GM19099 (cell line): ENCODE results near the gene BRINP2.

ENCODE experiments used
- POLR2A ChIP-seq: IDR thresholded peaks from 3 replicates; pipeline ENCODE4 v1.6.1; 2011; ENCODE audit warnings: low read depth; ENCODE audit not compliant: insufficient read length; ENCODE audit errors: extremely low read depth

BRINP2 gene

GRCh38 chr1:177230228-177231016 lies 59.7 kb downstream of the BRINP2 start:
- no peak for TF ChIP-seq POLR2A

DNA sequence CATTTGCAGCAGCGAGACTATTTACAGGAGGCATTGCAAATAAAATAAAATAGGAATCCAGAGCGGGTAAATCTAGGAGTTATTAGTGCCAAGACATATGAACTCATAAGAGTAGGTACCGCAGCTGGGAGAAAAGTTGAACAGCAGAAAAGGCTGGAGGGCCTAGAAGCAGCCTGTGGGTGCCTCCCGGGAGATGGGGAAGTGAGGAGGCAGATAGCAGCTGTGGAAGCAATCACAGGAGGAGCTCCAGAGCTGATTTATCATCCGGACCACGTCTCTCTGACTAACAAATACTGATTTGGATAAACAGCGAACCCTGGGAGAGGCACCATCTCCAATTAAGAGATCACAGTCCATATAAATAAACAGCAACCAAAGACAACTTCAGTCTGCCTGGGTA lies 64.6 kb downstream of the BRINP2 start:
- no peak for TF ChIP-seq POLR2A

DNA sequence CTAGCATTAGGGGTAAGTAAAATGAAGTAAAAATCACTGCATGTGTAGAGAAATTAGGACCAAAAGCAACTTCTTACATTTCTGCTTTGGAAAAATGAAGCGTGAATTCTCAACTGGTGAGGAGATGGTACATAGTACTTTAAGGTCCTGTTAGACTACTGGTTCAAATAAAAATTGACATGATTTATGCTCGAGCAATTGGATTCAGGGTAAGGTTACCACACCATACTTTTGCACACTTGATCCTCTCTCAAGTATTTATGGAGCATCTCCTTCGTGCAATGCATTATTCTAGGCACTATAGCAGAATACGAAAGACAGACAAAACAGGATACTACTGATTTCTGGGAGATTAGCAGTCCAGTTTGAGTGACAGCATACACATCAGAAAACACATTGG lies 66.2 kb downstream of the BRINP2 start:
- TF ChIP-seq POLR2A: no peak

DNA sequence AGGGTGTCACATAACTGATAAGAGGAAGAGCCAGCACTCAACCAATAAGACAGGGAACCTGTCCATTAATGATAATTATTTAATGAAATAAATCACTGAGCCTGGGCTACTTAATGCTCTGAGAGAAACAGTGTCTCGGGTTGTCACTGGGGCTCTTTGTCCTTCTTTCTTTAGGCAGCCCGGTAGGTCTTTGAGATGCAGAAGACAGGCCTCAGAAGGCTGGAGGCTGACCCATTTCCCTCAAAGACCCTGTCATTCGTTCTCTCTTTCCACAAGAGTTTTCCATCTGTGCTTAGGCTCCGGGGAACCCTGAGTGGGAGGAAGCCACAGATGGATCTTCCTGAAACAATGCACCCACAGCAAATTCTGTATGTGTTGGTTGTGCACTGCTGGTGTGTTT lies 68.2 kb downstream of the BRINP2 start:
- no peak for TF ChIP-seq POLR2A

GRCh38 chr1:177239792-177240191 lies 69.0 kb downstream of the BRINP2 start:
- no peak for TF ChIP-seq POLR2A

GRCh38 chr1:177243773-177244172 lies 73.0 kb downstream of the BRINP2 start:
- no peak for TF ChIP-seq POLR2A

- TF ChIP-seq POLR2A: no peak
These were observed 76.2 kb downstream of the BRINP2 start for GRCh38 chr1:177246710-177247580.

GRCh38 chr1:177247623-177248176 lies 76.9 kb downstream of the BRINP2 start:
- TF ChIP-seq POLR2A: no peak

DNA sequence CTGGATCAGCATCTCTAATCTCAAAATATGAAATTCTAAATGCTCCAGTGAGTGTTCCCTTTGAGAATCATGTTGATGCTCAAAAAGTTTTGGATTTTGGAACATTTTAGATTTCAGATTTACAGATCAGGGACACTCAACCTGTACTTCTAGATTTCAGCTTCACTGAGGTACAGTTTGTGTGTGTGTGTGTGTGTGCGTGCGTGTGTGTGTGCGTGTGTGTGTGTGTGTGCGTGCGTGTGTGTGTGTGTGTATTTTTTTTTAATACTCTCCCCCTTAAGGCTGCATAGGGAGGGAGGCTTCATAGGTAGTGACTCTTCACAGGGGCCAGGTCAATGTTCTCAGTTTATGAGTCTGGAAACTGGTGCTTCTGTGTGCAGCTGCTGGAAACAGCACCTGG lies 77.5 kb downstream of the BRINP2 start:
- TF ChIP-seq POLR2A: no peak

DNA sequence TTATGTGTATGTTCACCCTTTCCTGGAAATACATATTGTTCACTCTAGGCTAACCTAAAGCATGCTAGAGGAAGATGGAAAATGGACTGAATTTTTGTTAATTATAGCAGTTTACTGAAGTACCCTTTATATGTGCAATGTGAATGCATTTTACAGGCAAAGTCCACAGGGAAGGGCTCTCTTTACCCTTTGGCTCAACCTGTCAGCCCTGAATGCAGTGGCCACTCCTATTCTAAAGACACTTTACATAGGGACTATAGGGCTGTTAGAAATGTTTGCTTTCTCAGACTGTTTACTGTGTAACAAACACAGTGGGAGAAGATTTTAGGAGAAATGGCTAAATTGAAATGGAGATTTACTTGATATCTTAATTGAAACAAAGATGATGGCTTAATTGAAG lies 78.5 kb downstream of the BRINP2 start:
- TF ChIP-seq POLR2A: no peak

- TF ChIP-seq POLR2A: no peak
These were observed 82.1 kb downstream of the BRINP2 start for GRCh38 chr1:177252877-177253276.

DNA sequence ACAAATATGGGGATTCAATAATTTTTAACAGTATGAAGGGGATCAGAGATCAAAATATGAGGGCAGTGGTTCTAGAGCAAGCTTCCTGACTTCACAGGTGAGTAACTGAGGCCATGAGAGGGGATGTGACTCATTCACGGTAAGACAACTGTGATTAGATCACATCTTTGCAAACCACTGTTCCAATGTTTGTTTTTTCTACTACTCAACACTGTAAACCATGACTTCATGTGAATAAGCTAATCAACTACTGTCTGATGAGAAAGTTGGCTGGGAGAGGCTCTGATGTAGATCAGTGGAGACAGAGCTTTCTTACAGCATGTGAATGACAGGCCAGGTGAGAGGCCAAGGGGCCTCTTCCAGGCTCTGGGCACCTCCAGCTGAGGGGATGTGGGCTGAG lies 84.7 kb downstream of the BRINP2 start:
- TF ChIP-seq POLR2A: no peak

GRCh38 chr1:177256153-177257075 lies 85.7 kb downstream of the BRINP2 start:
- no peak for TF ChIP-seq POLR2A

- TF ChIP-seq POLR2A: no peak
These were observed 86.4 kb downstream of the BRINP2 start for GRCh38 chr1:177257128-177257527.

DNA sequence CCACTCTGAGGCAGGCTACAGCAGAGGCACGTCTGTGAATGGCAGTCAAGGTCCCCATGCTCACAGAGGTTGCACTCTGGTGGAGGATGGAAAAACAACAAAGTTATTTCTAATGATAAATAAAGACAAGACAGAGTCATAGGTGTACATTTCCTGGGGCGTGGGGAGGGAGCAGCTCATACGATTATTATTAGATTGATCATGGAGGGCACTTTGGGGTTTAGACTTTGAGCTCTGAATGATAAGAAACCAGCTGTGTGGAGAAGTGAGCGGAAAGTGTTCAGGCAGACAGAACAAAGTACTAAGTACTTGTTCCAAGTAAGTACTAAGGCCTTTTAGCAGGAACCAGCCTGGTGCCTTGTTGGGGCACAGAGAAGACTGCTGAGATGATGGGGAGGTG lies 86.8 kb downstream of the BRINP2 start:
- no peak for TF ChIP-seq POLR2A
